ENCODE results near the gene FDCSP.
"Not testable (repeated sequence)": the region's sequence is repeated elsewhere in the genome, so short reads cannot be mapped to it uniquely, and the experiment has no call there.

FDCSP gene

GRCh38 chr4:70225824-70226223 lies at the start of gene FDCSP:
TSS of gene FDCSP (plus strand) at chr4:70226124. CDS start at chr4:70231195, 5,071 bp downstream.
- no peak for DNase-seq

DNA sequence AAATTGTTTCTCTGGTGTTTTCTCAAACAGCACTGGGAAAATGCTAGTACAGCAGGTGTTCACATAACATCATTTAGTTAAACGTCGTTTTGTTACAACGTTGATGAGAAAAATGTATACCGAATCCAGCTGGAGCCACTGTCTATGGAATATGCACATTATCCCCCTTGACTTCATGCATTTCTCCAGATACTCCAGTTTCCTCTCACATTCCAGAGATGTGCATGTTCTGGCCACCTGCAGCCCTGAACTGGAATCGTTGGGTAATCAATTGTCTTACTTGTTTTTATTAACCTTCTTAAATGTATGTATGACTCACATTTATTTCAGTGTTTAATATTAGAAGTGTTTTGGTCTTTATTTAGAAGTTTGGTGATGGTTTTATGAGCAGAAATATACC lies 48.8 kb upstream of the FDCSP start:
- no peak for DNase-seq

DNA sequence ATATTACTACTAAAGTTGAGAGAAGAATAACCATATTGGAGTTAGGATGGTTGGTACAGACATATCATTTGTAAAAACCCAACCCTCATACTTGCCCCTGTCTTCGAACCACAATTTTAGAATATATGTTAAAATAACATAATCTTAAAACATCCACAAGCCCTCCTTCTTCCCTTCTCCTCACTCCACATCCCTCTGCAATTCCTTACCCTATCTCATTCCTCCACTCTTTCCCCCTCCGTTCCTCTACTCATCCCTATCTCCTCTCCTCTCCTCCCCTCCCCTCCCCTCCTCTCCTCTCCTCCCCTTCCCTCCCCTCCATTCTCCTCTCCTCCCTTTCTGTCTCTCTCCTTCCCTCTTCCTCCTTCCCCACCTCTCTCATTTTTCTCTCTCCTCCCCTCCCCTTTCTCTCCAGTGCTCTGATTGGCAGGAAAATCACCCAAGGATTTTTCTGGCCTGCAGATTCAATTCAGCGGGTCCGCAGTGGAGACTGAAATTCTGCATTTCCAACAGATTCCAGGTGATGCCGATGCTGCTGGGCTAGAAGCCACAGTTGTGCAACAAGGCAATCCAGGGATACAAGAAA lies 47.8 kb upstream of the FDCSP start:
- DNase-seq: no peak

DNA sequence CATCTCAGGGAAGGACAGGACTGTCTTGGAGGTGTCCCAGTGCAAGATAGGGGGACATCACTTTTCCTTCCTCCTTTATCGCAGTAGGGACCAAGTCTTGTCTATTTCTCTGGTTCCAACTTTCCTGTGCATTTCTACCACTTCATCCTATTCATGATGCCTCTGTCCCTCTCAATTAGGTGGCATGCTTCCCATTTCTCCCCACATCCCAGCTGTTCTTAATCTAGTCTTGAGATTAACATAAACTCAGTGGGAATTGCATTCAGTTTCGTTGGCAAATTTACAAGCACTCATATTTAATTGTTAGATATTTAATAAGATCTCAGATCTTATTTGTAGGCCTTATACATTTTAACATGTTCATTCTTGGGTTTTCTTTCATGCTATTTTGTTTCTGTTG lies 46.1 kb upstream of the FDCSP start:
- no peak for DNase-seq

DNA sequence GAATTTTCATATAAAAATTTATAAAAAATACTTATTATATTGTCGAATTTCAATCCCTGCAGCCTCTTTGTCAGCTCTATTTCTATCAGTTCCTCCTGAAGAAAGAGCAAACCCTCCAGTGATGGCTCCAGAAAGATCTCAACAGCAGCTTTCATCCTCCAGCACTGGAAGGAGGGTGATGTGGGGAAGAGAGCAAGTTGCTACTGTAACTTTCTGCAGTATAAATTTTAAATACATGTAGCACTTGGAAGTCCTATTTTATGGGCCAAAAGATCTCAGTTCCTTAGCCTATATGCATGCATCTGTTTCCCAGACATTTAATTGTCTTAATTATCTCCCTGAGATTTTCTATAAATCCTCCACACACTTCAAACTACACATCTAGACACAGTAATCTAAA lies 44.1 kb upstream of the FDCSP start:
- DNase-seq: no peak

- no peak for DNase-seq
Measured at GRCh38 chr4:70182517-70183167, 43.3 kb upstream of the FDCSP start.

- no peak for DNase-seq
Measured at GRCh38 chr4:70183168-70183939, 42.6 kb upstream of the FDCSP start.

- no peak for DNase-seq
Measured at GRCh38 chr4:70183940-70184246, 42.0 kb upstream of the FDCSP start.

GRCh38 chr4:70187216-70187615 lies 38.7 kb upstream of the FDCSP start:
- DNase-seq: no peak

DNA sequence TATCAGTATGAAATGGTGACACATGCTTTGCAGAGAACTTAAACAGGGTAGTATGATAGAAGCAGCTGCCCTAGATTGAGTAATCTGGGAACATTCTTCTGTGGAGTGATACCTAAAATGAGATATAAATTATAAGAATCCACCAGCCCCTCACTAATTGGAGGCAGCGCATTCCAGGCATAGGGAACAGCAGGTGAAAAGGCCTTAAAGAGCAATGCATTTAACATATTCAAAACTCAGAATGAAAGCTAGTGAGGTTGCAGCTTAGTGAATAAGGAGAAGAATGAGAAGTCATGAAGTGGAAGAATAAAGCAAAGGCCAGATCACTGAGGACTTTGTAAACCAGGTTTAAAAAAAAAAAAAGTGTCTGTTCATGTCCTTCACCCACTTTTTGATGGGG lies 35.3 kb upstream of the FDCSP start:
- no peak for DNase-seq

GRCh38 chr4:70191647-70192046 lies 34.3 kb upstream of the FDCSP start:
- no peak for DNase-seq

DNA sequence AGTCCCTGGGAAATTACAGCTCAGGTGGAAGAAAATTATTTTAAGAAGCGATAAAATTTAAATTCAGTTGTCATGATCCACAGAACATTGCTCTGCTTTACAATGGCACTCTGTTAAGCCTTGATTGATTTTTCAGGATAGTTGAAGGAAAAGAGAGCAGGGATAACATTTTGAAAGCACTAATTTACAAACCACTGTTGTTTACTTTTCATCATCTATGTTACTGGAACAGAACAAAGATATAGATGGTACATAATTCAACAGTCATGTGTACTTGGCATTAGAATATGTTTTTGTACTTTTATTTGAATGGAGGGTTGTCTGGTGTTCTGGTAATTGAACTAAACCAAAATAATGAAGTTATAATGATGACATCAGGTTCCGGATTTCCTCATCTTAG lies 33.0 kb upstream of the FDCSP start:
- DNase-seq: no peak

GRCh38 chr4:70195425-70195824 lies 30.5 kb upstream of the FDCSP start, which contains the start of gene ODAM:
TSS of gene ODAM (plus strand) at chr4:70195725. CDS start at chr4:70196544, 819 bp downstream.
- DNase-seq: no peak

DNA sequence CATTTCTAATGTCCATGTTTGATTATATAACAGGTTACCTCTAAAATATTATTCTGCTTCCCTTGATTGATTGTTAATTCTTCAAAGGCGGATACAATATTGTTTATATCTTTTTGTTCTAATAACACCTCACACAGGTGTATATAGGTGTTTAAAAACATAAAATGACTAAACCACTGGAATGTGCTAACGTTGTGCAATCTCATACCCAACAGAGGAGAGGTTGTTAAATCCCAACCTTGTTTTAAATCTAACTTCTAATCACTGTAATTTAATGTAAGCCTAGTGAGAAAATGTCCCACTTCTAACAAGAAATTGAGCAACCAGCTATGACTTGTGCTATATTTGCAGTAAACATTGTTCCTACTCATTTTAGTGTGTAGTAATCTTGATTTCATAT lies 29.1 kb upstream of the FDCSP start:
- DNase-seq: no peak

- DNase-seq: no peak
Measured at GRCh38 chr4:70197842-70198241, 28.1 kb upstream of the FDCSP start.

DNA sequence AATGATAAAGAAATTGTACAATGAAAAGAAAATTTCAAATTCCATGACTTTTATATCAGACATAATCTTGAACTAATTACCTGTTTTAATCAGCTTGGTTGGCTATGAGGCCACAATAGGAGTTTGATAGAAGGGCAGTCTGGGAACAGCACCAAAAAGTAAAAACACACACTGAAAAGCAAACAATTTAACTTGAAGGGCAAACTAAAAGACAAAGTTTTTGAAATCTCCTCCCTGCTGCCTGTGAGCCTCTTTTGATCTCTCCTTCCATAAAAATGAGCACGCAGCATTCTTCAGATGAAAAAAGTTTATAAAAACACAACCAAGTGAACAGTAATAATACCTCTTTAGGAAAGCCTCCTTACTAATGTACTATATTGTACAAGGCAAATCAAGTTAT lies 22.3 kb upstream of the FDCSP start:
- DNase-seq: no peak

- not testable (repeated sequence) for DNase-seq
Measured at GRCh38 chr4:70212752-70213151, 13.2 kb upstream of the FDCSP start.

- not testable (repeated sequence) for DNase-seq
Measured at GRCh38 chr4:70216109-70216508, 9.8 kb upstream of the FDCSP start.

DNA sequence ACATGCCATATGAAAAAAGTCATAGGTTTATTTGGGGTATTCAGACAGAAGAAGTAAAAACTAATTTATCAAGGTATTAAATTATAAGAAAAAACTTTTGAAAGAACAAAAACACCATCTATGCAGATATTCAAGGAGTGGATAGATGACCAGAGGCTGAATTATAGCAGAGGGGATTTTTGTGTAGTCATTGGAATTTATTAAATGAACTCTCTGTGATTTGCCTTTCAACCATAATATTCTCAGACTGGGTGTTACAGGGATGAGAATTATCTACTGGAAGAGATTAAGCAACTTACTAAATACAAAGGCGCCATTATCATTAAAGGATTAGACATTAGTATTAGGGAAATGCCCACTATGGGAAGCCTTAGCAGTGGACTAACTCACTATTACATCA lies 9.4 kb upstream of the FDCSP start:
- not testable (repeated sequence) for DNase-seq

DNA sequence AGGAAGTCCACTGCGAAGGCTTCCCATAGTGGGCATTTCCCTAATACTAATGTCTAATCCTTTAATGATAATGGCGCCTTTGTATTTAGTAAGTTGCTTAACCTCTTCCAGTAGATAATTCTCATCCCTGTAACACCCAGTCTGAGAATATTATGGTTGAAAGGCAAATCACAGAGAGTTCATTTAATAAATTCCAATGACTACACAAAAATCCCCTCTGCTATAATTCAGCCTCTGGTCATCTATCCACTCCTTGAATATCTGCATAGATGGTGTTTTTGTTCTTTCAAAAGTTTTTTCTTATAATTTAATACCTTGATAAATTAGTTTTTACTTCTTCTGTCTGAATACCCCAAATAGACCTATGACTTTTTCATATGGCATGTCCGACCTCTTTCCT lies 4.5 kb upstream of the FDCSP start:
- DNase-seq: not testable (repeated sequence)

GRCh38 chr4:70221818-70222217 lies 4.1 kb upstream of the FDCSP start:
- DNase-seq: not testable (repeated sequence)

- DNase-seq: no peak
Measured at GRCh38 chr4:70236125-70236524, 10.2 kb downstream of the FDCSP start.

GRCh38 chr4:70239131-70239883 lies 13.4 kb downstream of the FDCSP start:
- DNase-seq: no peak

All from NCI-H2227 treated with DMSO at 0.1 percent for 48 hours (cell line).